Esophagus squamous epithelium (tissue), 5 donors: ENCODE measurements around the gene RAPGEF3. TPM values are rescaled to one million over a fixed set of nuclear protein-coding genes. Genes with fewer than 3 reads are reported as not detected.
A peak's percentile ranks its signal among the peaks of the same experiment; 100 is the strongest.

Source experiments
- DNase-seq: peaks from one replicate; lab custom pipeline; 2025; lab: John Stamatoyannopoulos, UW
- H3K27ac ChIP-seq, 4 donors: fragments of 200-600 bp; sonication (generic); one replicate each; pipeline ENCODE4 v1.5.1; 2016 to 2019; ENCODE audit warnings: mild to moderate bottlenecking in 1 of 4
- H3K27me3 ChIP-seq, 4 donors: fragments of 200-600 bp; sonication (generic); 1 replicate in 3 of 4; 2 replicates in 1 of 4; pipeline versions ENCODE4 v1.5.1 to v1.6.0; 2017 to 2021; ENCODE audit warnings: antibody characterized with exemption in 1 of 4
- H3K36me3 ChIP-seq, 3 donors: fragments of 200-600 bp; sonication (generic); one replicate each; pipeline ENCODE4 v1.5.1; 2016 to 2019
- H3K4me1 ChIP-seq, 3 donors: fragments of 200-600 bp; sonication (generic); one replicate each; pipeline ENCODE4 v1.5.1; 2017 to 2019
- H3K4me3 ChIP-seq, 4 donors: fragments of 200-600 bp; sonication (generic); 1 replicate in 3 of 4; 2 replicates in 1 of 4; pipeline ENCODE4 v1.5.1; 2016 to 2019; ENCODE audit warnings: mild to moderate bottlenecking in 2 of 4, moderate library complexity in 1 of 4
- H3K9me3 ChIP-seq, 3 donors: fragments of 200-600 bp; sonication (generic); one replicate each; pipeline ENCODE4 v1.5.1; 2016 to 2019
- POLR2A ChIP-seq, 4 donors: fragments of 450-650 bp; IDR thresholded peaks; one replicate each; pipeline ENCODE4 v1.6.1; 2017; ENCODE audit warnings: antibody characterized with exemption in 4 of 4, mild to moderate bottlenecking in 4 of 4, moderate library complexity in 3 of 4
- WGBS, 2 donors: methylation state at CpG; one replicate each; pipeline ENCODE4 v1.1.5; 2018; 5-methylcytosine and 5-hydroxymethylcytosine counted together
- intact Hi-C: fragments of 100-400 bp; cut with DNase I; formaldehyde crosslinking; loops from one replicate; pipeline ENCODE4 v1.15.0; 2022
- total RNA-seq, 4 donors: library from RNA; depleted of rRNA; stranded (reverse); fragments of >200 nt; gene quantifications; one replicate each; pipeline ENCODE4 v1.1.0, GENCODE V29; 2016
- TF ChIP-seq, protein P1 (sequence below), 6 experiments: fragments of 450-650 bp in 4 of 6; fragments of 200-600 bp in 2 of 6; sonication (generic) in 2 of 6; IDR thresholded peaks; one replicate each; pipeline ENCODE4 v1.5.1; 2016 to 2019; ENCODE audit warnings: antibody characterized with exemption in 6 of 6, mild to moderate bottlenecking in 4 of 6, moderate library complexity in 4 of 6
- donor health status: DM: yes; HTN: yes; CAD: no.

Gene RAPGEF3
- total RNA-seq, 4 donors from 2014 or later, result 12.9 to 39.3 (median 22.5) TPM

DNA sequence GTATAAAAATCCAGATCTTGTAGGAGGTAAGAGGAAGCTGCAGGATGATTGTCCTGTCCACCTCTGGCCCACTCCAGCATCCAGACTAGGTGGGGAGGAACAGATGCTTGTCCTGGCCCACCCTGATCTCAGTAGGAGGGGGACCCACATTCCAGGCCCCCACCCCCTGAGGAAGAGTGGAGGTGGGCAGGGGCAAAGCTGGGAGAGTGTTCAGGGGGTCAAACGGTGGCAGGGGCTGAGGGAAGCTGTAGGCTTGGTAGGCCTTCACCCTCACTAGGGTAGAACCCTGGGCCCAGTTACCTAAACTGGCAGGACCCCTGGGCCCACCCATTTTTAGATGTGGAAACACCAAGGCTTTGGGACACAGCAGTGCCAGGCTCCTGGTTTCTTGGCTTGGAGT lies 18.5 kb upstream of the RAPGEF3 start:
- TF ChIP-seq, protein P1, sequence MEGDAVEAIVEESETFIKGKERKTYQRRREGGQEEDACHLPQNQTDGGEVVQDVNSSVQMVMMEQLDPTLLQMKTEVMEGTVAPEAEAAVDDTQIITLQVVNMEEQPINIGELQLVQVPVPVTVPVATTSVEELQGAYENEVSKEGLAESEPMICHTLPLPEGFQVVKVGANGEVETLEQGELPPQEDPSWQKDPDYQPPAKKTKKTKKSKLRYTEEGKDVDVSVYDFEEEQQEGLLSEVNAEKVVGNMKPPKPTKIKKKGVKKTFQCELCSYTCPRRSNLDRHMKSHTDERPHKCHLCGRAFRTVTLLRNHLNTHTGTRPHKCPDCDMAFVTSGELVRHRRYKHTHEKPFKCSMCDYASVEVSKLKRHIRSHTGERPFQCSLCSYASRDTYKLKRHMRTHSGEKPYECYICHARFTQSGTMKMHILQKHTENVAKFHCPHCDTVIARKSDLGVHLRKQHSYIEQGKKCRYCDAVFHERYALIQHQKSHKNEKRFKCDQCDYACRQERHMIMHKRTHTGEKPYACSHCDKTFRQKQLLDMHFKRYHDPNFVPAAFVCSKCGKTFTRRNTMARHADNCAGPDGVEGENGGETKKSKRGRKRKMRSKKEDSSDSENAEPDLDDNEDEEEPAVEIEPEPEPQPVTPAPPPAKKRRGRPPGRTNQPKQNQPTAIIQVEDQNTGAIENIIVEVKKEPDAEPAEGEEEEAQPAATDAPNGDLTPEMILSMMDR (IDR thresholded peaks at IDR 0.05), result no peak
- Histone ChIP-seq H3K4me3 (no peak overlapping the region), H3K27ac (peak overlapping the region; percentile 16 to 88 (median 71)), H3K4me1 (peaks cover 62 to 94% (median 69%) of the 10 kb centered on the region in 3 donors), H3K36me3 (peaks cover 0 to 21% (median 0%) of the 10 kb centered on the region in 3 donors), H3K9me3 (no peaks in the 10 kb centered on the region), H3K27me3 (no peaks in the 10 kb centered on the region)
- intact Hi-C loops, result loop anchor here (5.0 kb wide), 3 partner anchors 35 to 60 kb away; no protein-coding TSS in a partner anchor
- WGBS, 2 donors, result 38% methylated on average over 1 of the region's 1 CpG; no CpG with 5 or more reads in 1 of the 2 donors
- DNase-seq, result no peak

DNA sequence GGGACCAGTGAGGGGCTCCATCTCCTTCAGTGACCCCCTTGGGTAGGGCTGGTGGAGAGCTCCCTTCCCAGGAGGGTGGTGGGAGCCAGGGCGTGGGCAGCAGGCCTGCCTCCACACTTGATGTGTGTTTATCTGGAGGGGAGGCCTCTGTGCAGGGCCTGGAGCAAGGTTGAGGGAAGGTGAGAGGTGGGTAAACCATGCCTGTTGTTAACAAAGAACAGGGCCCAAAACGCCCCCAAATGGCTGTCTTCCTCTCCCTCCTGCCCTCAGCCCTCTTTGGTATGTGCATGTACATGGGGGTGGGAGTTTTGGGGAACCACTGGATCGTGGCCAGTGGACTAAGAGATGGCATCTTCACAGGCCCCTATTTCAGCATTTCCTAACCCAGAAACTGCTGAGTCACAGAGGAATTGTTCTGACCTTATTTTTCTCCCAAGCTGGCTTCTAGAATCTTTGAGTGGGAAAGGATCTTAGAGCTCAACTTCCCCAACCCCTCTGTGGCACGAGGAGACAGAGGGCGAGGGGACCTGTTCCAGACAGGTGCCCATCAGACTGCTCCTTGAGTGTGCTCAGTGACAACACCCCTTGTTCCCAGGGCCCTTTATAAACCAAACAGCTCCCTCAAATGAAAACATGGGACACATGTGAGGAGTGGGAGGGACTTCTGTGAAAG lies 17.9 kb upstream of the RAPGEF3 start:
- Histone ChIP-seq H3K36me3 (peaks cover 0 to 18% (median 0%) of the 10 kb centered on the region in 3 donors), H3K27me3 (no peaks in the 10 kb centered on the region), H3K27ac (peak overlapping the region; percentile 32 to 88 (median 71)), H3K4me1 (peaks cover 57 to 93% (median 63%) of the 10 kb centered on the region in 3 donors), H3K4me3 (no peak overlapping the region), H3K9me3 (no peaks in the 10 kb centered on the region)
- no peak for DNase-seq
- WGBS, 2 donors, result 25 to 61% methylated on average over 2 to 5 of the region's 5 CpGs
- TF ChIP-seq POLR2A (IDR thresholded peaks at IDR 0.05), result no peak
- TF ChIP-seq, protein P1 (IDR thresholded peaks at IDR 0.05), result no peak
- intact Hi-C loops, result loop anchor here (5.0 kb wide), 3 partner anchors 34 to 61 kb away; no protein-coding TSS in a partner anchor

DNA sequence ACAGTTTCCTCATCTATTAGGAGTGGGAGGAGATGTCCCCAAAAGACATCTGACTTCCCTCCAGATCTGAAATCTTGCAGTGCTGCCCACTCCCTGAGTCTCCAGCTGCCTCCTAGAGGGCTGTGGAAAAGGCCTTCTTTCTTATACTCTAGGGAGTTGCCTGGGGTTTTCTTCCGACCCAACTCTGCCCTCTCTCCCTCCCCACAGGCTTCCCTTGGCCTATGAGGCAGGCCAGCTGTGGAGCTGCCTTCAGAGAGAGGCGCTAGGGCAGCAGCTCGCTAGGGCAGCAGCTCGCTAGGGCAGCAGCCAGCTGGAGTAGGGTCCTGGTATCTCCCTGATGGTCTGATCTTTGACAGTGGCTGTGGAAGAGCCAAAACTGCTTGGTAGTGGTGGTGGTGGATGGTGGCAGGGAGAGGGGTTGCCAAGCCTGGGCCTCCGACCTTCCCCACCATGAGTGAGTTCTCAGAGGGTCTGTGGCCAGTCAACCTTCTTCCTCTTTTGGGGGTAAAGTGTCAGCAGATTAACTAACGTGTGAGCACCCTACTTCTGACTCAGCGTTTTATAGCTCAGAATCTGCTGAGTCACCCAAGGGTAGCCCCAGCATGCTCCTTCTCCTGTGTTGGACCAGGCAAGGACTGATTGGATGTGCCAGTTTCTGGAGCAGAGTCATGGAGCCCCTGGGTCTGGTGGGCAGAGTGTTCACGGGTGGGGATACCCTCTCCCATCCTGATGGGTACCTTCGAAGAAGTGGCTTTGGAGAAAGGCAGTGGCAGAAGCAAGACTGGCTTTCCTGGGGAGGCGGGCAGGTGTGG lies 16.6 kb upstream of the RAPGEF3 start:
- 59 to 60% methylated on average over 3 to 8 of the region's 10 CpGs for WGBS, 2 donors
- peaks cover 0 to 6% (median 0%) of the 10 kb centered on the region in 3 donors for H3K36me3 ChIP-seq
- no peaks in the 10 kb centered on the region for H3K27me3 ChIP-seq
- H3K4me3 ChIP-seq, result no peak overlapping the region
- no peak for DNase-seq
- H3K4me1 ChIP-seq, result peaks cover 50 to 86% (median 60%) of the 10 kb centered on the region in 3 donors
- no peaks in the 10 kb centered on the region for H3K9me3 ChIP-seq
- intact Hi-C loops, result loop anchor here (5.0 kb wide), 3 partner anchors 33 to 62 kb away; no protein-coding TSS in a partner anchor
- peak overlapping the region; percentile 32 to 88 (median 71) for H3K27ac ChIP-seq
- TF ChIP-seq POLR2A (IDR thresholded peaks at IDR 0.05), result no peak
- TF ChIP-seq, protein P1 (IDR thresholded peaks at IDR 0.05), result no peak

DNA sequence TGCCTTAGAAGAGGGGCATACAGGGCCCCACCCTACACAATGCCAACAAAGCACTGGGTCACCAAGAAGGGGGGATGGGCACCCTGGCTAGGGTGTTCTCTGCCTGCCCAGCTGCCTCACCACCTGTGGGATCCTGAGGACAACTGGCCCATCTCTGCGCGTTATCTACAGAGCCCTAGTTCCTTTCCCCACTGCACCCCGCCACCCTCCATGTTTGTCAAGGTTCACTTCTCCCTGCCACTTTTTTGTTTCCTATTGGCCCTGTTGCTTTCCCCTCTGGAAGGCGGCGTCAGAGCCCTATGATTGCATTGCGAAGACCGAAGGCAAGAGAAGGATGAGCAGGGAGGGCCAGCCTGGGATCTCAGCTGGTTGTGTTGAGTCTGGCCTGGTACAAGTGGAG lies 16.0 kb upstream of the RAPGEF3 start:
- DNase-seq, result no peak
- H3K36me3 ChIP-seq, result no peaks in the 10 kb centered on the region
- peaks cover 50 to 86% (median 62%) of the 10 kb centered on the region in 3 donors for H3K4me1 ChIP-seq
- intact Hi-C loops, result loop anchor here (5.0 kb wide), 3 partner anchors 32 to 63 kb away; no protein-coding TSS in a partner anchor
- H3K9me3 ChIP-seq, result no peaks in the 10 kb centered on the region
- peak overlapping the region; percentile 32 to 88 (median 71) for H3K27ac ChIP-seq
- 85 to 100% methylated on average over 3 to 7 of the region's 7 CpGs for WGBS, 2 donors
- H3K27me3 ChIP-seq, result no peaks in the 10 kb centered on the region
- TF ChIP-seq, protein P1 (IDR thresholded peaks at IDR 0.05), result no peak
- TF ChIP-seq POLR2A (IDR thresholded peaks at IDR 0.05), result no peak
- peak overlapping the region in 1 of 4 donors; percentile 98 for H3K4me3 ChIP-seq
